Right lung (tissue), 5 donors: ENCODE data around the gene MAML2. TPM values are rescaled to one million over a fixed set of nuclear protein-coding genes. Genes with fewer than 3 reads are reported as not detected.

Experiments
- DNase-seq, 2 donors: peaks; one replicate each; pipeline ENCODE4 v3.0.0-alpha.2; 2013
- polyA plus RNA-seq, 5 donors: library from polyadenylated mRNA; unstranded; fragments of 120-200 nt; gene quantifications; one replicate each; pipeline versions ENCODE4 v1.2.1 to v1.2.3, GENCODE V29; 2013; ENCODE audit warnings: inconsistent platforms in 1 of 5, low replicate concordance in 1 of 5; ENCODE audit not compliant: insufficient read length in 5 of 5, insufficient read depth in 1 of 5

The MAML2 gene
- polyA plus RNA-seq, 5 donors: 24.0 to 44.9 (median 37.3) TPM

GRCh38 chr11:96044747-96045146 lies 298.2 kb downstream of the MAML2 start:
- DNase-seq: no peak

DNA sequence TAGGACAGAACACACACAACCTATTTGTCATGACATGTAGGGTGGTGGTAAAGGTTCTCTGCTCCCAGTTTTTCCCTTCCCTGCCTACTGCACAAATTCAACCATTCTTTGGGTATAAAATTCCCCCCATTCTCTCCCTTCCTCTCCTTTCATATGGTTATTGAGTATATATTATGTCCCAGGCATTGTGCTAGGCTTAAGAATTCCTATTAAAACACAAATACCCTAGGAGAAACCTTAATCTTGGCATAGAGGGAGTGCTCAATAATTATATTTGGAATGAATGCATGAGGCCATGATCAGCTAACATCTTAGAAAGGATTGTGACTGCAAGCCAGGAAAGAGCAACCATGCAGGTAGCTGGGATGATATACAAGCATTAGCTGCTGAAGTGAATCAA lies 298.7 kb downstream of the MAML2 start:
- DNase-seq: no peak

DNA sequence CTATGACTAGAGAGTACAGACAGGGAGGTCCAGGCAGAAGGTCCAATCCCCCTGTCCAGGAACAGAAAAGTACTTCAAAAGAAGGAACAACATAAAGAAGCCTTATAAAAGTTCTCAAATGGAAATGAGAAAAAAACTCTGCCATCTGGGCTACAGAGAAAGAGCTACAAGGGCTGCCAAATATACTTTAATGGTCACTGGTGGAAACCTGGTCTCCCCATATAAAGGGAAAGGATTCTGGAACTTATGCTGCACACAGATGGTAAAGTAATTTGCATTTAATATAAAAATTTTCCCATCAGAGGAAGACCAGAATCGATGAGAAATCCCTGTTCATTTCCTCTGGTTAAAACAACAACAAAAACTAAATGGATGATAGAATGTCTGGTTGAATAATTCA lies 299.7 kb downstream of the MAML2 start:
- no peak for DNase-seq

DNA sequence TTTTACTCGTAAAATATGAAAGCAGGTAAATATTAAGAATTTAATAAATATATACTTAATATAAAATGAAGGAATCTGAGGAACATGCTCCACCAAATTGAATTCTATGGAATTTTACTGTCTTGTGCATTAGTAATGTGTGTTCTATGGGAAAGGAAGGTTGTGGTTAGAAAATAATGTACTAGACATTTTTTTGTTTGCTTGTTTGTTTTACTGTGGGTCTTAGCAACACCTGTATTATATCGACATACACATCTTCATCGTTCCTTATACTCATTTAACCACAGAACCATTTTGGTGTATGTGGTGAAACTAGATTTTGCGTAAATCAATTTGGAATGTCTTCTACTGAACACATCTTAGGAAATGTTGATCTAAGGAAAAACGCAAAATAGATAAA lies 304.9 kb downstream of the MAML2 start:
- no peak for DNase-seq

DNA sequence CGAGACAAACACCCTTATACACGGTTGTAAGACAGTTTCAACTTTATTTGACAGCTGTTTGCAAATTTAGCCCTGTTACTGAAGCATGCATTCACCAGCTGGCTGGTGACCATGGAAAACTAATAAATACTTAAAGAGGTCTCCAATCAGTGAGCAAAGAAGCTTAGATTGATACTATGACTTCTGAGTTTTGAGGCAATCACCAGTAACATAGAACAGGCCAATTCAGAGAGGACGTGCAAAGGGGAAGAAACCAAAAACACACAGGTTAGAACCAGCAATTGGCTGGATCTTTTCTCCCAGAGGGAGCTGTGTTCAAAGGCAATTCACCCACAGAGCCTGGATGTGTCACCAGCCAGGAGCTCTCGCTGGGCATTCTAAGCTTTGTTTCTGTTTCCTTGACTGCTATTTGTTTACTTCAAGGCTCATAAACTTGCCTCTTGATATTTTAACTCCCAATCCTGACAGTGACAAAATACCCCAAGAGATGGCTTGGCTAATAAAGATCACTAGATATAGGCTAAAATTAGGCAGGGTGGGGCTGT lies 305.5 kb downstream of the MAML2 start:
- DNase-seq: no peak

- no peak for DNase-seq
Measured at GRCh38 chr11:96036863-96037262, 306.1 kb downstream of the MAML2 start.

DNA sequence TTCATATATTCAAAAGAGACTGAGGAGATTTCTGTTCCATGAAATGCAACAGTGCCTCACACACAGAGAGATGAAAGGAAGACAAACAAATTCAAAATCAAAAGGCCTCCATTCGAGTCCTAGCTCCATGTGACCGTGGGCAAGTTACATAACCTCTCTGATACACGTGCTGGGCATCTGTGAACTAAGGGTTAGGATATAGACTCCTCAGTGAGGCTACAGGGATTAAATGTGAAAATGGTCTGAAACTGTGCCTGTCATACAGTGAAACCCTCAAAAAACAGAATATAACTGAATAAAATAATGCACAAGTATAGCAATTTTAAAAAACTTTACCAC lies 307.3 kb downstream of the MAML2 start:
- no peak for DNase-seq

DNA sequence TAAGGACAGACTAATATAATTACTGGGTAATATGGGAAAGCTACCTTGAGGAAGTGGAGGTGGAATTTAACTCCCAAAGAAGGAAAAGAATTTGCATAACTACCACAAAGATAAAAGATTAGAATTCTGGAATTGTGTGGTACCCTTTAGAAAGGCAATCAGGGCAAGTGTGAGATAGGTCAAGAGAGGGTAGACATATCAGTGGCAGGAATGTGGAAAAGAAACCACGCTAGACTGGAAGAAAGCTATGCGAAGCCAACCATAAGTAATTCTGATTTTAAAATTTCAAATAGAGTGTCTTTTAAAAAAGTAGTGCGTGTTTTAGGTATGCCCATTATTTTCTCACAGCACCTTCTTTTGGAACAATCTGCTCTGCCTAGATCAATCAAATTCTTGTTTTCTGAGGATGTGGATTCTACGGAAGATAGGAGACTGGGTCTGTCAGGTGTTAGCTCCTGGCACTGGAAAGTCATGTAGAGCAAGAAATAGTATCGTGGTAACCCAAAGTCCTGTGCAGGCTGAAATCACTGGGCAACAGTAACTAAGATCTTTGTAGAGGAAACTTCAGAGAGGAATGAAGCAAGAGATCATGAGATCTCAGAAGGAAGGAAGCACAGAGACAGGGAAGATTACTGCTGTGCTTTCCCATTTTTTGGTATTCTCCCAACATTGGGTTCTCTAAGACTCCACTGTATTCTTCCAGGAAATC lies 307.8 kb downstream of the MAML2 start:
- DNase-seq: no peak

GRCh38 chr11:96033599-96033998 lies 309.4 kb downstream of the MAML2 start:
- no peak for DNase-seq

DNA sequence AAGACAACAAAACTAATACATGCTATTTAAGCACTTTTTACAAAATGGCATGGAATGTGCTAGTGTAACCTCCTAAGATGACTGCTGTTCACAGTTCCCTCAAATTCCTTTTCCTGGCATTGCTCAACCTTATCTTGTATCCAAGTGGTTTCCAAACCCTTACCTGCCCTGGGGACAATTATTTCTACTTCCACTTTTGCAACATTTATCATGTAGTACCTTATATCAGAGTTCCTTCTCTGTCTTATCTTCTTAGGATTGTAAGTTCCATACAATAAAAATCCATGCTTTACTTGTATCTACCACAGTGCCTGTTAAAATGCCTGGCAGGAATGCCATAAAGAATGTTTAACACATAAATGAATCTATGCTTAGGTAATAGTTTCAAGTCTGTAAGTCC lies 309.9 kb downstream of the MAML2 start:
- no peak for DNase-seq

- DNase-seq: no peak
Measured at GRCh38 chr11:96028746-96029145, 314.2 kb downstream of the MAML2 start.

GRCh38 chr11:96027021-96027420 lies 316.0 kb downstream of the MAML2 start:
- DNase-seq: no peak

DNA sequence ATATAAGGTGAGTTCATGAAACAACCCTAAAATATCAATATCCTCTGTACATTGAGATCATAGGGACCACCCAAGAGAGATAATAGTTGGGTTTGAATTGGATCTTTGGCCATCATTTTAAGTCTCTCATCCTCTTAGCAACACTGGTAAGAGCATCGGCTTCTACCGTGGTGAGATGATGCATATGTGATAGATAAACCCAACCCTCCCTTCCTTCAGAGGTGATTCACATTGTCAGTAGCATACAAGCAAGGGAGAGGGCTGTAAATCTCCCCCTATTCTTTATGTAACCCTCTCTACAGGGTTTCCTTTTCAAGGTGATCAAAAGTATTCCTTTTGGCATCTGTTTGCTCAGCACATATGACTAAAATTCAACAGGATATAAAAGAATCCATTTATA lies 316.7 kb downstream of the MAML2 start:
- no peak for DNase-seq

DNA sequence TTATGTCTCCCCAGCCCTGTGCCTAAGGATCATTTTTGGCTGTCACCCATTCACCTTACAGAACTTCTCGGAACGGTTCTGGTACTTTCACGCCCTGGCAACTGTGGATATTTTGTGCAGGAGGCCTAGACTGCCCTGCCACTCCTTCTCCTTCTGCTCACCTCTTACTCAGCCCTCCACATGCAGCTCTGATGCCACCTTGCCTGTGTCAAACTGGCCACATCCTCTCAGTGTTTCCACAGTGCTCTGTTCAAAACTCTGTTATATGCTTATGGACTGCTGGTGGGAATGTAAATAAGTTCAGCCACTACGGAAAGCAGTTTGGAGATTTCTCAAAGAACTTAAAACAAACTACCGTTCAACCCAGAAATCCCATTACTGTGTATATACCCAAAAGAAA lies 318.3 kb downstream of the MAML2 start:
- no peak for DNase-seq

GRCh38 chr11:96023275-96023674 lies 319.7 kb downstream of the MAML2 start:
- DNase-seq: peak in 1 of 2 donors; percentile 74

- no peak for DNase-seq
Measured at GRCh38 chr11:96021901-96022650, 320.9 kb downstream of the MAML2 start.

DNA sequence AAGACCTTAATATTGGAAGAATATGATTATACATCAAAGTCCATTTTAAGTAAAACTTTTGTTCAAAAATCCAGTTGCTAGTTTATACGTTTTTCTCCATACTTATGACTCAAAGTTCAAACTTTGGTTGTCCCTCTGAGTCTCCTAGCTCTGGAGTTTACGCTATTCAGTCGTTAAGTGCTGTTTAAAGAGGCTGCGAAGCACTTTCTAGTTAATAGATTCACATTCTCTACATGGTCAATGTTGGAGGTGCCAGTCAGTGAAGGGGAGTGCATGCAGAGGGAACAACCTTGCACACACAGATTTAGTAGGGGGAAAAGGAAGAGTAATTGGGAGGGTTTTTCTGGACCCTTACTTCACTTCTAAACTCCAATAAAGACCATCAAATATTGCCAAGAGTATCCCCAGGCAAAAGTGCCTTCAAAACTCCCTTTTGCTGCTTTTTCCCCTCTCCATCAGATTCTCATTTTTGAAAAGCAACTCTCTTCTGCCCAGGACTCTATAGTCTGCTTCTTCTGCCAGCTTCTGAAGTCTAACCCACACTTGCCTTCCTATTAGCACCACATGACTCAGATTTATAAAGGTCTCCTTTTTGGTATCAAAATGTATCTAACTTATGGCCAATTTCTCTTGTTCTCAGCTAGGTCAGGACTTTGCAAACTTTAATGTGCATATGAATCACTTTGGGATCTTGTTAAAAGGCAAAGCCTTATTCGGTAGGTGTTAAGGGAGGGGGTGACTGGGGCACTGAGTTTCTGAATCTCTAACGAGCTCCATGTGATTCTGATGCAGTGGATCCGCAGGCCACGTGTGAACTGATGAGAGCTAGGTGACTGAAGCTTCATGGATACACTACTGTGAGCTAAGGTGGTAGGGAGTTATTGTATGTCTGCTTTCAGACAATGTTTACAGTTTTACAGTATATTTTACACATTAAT lies 322.9 kb downstream of the MAML2 start:
- DNase-seq: no peak

- no peak for DNase-seq
Measured at GRCh38 chr11:96019281-96019680, 323.7 kb downstream of the MAML2 start.

DNA sequence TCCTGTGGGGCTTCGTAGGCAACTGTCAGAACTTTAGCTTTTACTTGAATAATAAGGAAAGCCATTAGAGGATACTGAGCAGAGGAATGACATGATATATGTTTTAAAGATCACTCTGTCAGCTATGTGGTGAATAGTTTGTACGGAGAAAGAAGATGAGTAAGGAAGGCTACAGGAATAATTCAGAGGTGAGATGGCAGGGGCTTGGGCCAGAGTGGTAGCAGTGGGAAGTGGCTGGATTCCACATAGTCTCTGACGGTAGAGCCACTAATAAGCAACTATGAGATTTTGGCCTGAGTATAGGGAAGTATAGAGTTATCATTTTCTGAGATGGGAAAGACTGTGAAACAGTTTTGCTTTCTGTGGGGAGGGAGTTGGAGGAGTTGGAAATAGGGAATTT lies 325.1 kb downstream of the MAML2 start:
- DNase-seq: no peak

DNA sequence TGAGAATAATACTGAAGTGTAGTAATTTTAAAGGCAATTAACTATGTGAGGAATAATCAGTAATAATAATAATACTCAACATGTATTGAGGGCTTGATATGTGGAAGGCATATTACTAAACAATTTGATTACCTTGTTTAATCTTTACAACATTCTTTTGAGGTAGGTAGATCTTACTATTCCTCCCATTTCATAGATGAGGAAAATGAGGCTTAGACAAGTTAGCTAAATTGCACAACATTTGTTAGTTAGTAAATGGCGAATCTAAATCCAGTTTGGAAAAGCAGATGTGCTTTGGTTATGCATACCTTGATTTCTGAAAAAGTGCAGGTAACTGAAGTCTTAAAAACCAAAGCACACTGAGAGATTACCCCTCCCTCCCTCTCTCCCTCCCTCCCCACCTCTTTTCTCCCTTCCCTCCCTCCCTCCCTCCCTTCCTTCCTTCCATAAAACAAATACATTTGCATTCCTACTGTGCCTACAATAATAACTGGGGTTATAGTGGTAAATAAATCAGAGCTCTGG lies 326.0 kb downstream of the MAML2 start:
- DNase-seq: no peak

GRCh38 chr11:96015906-96016565 lies 327.0 kb downstream of the MAML2 start:
- DNase-seq: no peak
